Cardiac fibroblast (primary cell): ENCODE measurements around the gene LYRM4.

Source experiments
- DNase-seq, 2 donors: peaks; one replicate each; pipeline versions ENCODE4 v3.0.0 to v3.0.0-alpha.2; 2010; ENCODE audit warnings: low read depth in 2 of 2
- H3K4me3 ChIP-seq, 2 donors: replicated peaks in 1 of 2; 1 replicate in 1 of 2; 2 replicates in 1 of 2; pipeline ENCODE4 v1.5.1; 2011; ENCODE audit warnings: low read depth in 2 of 2, low read length in 2 of 2, mild to moderate bottlenecking in 2 of 2, moderate library complexity in 1 of 2
- TF ChIP-seq, protein P1 (sequence below): IDR thresholded peaks from one replicate; pipeline ENCODE4 v1.5.1; 2011; ENCODE audit warnings: low read depth, mild to moderate bottlenecking, low read length, inconsistent platforms

Gene LYRM4

DNA sequence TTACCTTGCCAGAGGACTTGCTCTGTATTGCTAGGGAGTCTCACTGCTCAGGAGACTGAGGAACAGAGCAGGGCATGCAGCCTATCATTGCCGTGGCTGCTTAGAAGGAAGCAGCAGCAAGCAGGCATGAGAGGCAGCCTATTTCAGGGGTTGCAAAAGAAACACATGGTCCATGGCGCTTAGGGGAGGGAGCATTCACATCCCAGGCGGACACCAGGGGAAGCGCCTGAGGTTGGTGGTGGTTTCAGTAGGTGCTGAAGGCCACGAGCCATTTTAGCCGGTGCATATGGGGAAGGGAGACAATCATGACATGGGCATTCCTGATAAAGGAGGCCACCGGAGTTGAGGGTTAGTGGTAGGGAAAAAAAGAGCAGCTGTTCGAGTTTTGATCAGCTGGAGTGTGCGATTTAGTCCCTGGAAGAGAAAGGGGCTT is 21.5 kb upstream of the LYRM4 start:
- no peak for DNase-seq
- TF ChIP-seq, protein P1, sequence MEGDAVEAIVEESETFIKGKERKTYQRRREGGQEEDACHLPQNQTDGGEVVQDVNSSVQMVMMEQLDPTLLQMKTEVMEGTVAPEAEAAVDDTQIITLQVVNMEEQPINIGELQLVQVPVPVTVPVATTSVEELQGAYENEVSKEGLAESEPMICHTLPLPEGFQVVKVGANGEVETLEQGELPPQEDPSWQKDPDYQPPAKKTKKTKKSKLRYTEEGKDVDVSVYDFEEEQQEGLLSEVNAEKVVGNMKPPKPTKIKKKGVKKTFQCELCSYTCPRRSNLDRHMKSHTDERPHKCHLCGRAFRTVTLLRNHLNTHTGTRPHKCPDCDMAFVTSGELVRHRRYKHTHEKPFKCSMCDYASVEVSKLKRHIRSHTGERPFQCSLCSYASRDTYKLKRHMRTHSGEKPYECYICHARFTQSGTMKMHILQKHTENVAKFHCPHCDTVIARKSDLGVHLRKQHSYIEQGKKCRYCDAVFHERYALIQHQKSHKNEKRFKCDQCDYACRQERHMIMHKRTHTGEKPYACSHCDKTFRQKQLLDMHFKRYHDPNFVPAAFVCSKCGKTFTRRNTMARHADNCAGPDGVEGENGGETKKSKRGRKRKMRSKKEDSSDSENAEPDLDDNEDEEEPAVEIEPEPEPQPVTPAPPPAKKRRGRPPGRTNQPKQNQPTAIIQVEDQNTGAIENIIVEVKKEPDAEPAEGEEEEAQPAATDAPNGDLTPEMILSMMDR = no peak
- no peak overlapping the region for H3K4me3 ChIP-seq

DNA sequence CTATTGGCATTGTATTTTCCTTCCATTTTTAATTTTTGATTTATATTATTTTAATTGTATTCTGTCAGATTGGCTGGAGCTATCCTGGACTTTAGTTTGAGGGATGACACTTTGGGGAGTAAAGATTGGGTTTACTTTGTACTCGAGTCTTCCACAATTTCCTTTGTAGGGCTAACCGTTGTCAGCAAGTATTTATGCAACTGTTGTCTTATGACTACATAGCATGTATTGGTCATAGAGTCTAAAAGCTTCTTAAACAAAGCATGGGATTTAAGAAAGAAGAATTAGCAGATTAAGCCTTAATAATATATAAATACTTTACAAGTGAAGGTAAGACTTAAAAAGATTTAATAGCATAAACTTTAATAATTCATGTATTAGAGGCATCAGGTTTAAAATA is 20.2 kb upstream of the LYRM4 start:
- DNase-seq = no peak
- TF ChIP-seq, protein P1 = no peak

DNA sequence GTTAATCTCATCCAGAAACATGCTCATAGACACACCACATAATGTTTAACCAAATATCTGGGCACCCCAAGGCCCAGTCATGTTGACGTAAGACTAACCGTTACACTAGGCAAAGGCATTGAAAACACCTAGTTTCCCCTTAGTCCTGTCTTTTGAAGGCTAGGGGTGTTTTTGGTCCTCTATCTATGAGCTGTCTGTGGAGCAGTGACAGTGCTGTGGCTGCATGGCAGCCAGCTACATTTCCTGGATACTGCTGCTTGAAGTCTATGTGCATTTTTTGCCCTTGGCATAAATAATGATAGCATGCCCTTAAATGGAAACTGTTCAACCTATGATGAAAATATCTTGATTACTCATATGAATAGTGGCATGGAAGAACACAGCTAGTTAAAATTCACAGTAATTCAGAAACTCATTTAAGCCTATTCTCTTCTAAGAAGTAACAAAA is 19.2 kb upstream of the LYRM4 start:
- H3K4me3 ChIP-seq = no peak overlapping the region
- DNase-seq = no peak
- TF ChIP-seq, protein P1 = no peak

More for the DNA sequence above, 20.2 kb upstream of the LYRM4 start:
- no peak overlapping the region for H3K4me3 ChIP-seq

DNA sequence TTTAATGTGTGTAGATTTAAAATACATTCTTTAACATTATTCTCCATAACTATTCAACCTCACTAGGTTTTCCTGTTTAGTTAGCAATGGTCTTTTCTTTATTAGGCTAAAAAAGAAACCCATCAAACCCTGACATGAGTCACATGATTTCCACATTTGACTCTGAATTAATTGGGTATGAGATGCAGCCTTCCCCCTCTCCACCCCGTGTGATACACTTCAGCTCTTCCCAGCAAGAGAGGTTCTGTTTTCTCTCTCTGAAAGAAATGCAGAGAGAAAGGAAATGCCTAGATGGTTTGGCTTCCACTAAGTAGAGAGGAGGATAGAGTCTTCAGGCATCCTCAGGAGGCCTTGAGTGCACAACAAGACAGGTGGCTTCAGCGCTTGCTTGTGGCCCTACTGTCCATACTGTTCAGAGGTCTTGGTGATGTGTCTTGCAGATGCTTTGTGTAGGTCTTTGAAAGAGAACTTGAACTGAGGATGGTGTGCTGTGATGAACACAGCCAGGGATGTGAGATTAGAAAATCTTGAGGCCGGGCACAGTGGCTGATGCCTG is 17.9 kb upstream of the LYRM4 start:
- TF ChIP-seq, protein P1 = no peak
- DNase-seq = no peak
- no peak overlapping the region for H3K4me3 ChIP-seq

DNA sequence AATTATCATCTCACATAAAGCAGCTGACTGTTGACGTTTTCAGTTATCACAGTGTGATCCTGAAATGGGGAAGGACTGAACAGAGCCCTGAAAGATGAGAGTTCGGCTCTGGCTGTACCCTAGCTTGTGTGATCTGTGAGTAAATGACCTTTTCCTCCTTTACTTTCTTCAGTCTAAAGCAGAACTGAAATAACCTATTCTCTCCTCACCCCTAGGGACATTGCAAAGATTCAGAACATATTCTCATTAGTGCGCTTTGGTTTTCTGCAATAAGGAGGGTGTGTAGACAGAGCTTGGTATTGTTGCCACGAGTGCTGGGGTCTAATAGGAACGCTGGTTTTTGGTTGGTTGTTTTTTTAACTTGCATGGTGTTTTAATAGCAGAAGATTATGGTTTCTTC is 17.3 kb upstream of the LYRM4 start:
- TF ChIP-seq, protein P1 = no peak
- no peak for DNase-seq
- H3K4me3 ChIP-seq = no peak overlapping the region

DNA sequence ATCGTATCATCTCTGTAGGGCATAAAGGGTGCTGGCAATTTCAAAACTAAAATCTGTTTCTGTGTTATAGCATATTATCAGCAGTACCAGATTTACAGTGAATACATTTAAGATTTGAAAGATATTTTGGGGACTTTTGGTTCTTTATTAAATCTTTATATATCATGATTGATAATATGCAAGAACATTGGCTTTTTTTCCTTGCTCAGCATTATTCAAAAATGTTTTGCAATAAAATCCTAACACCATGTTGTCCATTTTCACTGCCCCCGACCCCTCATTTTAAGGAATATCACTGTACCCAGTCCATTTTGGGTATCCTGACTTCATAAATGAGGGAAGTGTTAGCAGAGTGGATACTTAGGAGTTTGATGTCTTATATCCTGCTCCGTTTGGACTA is 16.8 kb upstream of the LYRM4 start:
- H3K4me3 ChIP-seq = no peak overlapping the region
- DNase-seq = no peak
- TF ChIP-seq, protein P1 = no peak

DNA sequence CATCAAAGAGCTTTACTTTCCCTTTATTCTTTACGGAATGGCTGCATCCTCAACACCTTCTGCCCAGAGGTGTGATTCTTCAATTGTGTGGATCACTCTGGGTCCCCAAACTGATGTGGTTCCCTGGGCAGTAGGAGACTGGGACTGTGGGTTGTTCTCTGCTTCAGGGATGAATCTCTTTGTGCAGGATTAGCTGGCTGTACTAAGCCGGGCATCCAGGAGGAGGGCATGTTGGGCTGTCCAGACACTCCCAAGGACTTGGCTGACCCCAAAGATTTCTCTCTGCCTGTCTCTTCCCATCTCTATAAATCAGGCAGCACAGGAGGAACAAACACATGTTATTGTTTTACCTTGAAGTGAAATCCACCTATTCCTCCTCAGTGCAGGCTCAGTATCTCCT is 15.8 kb upstream of the LYRM4 start:
- H3K4me3 ChIP-seq = no peak overlapping the region
- DNase-seq = no peak
- TF ChIP-seq, protein P1 = no peak
